IMR-90 (cell line): ENCODE results near the gene HPGDS. TPM values are rescaled to one million over a fixed set of nuclear protein-coding genes. Genes with fewer than 3 reads are reported as not detected.

Source experiments
- ATAC-seq: fragments of 200-7000 bp; cut with Tn5 transposase; 2 replicates; pipeline ENCODE4 v1.9.1; 2020; ENCODE audit warnings: low read depth, mild to moderate bottlenecking, moderate library complexity
- BruUV-seq: library from RNA; stranded (reverse); fragments of 400-500 nt; replicated peaks from 2 replicates; lab custom pipeline; 2021; lab: Mats Ljungman, UMichigan
- CTCF ChIA-PET: fragments of 300-600 bp; formaldehyde crosslinking; extraction: SDS; loops from one replicate; lab custom pipeline; 2021; ENCODE audit warnings: antibody characterized with exemption; lab: Yijun Ruan, JAX
- POLR2A ChIA-PET: fragments of 300-600 bp; sonication (Branson Sonifier 250); formaldehyde crosslinking; loops from one replicate; lab custom pipeline; 2022; ENCODE audit warnings: antibody characterized with exemption; ENCODE audit not compliant: unreplicated experiment; lab: Charles Lee
- DNase-seq: peaks from one replicate; pipeline ENCODE4 v3.0.0; 2013
- H2AFZ ChIP-seq: replicated peaks from 2 replicates; pipeline ENCODE3; 2013; ENCODE audit warnings: low read length, mild to moderate bottlenecking; ENCODE audit not compliant: poor library complexity
- H2AK5ac ChIP-seq: 2 replicates; pipeline ENCODE4 v1.6.1; 2013; ENCODE audit warnings: low read depth, low read length, inconsistent platforms
- H2AK9ac ChIP-seq: replicated peaks from 2 replicates; pipeline ENCODE3; 2013; ENCODE audit warnings: mild to moderate bottlenecking, low read depth, low read length, moderate library complexity; ENCODE audit not compliant: poor library complexity
- H2BK120ac ChIP-seq: 2 replicates; pipeline ENCODE4 v1.6.1; 2013; ENCODE audit warnings: low read depth, low read length, inconsistent platforms
- H2BK15ac ChIP-seq: 3 replicates; pipeline ENCODE4 v1.6.1; 2013; ENCODE audit warnings: low read depth, low read length, inconsistent platforms
- H2BK20ac ChIP-seq: 2 replicates; pipeline ENCODE4 v1.6.1; 2013; ENCODE audit warnings: low read depth, mild to moderate bottlenecking, inconsistent platforms, low read length, moderate library complexity
- H2BK5ac ChIP-seq: 2 replicates; pipeline ENCODE4 v1.6.1; 2013; ENCODE audit warnings: mild to moderate bottlenecking, low read depth, low read length, inconsistent platforms; ENCODE audit not compliant: poor library complexity, severe bottlenecking
- H3K14ac ChIP-seq: replicated peaks from 2 replicates; pipeline ENCODE4 v1.6.1; 2013; ENCODE audit warnings: low read depth, low read length, inconsistent platforms
- H3K18ac ChIP-seq: 2 replicates; pipeline ENCODE4 v1.6.1; 2013; ENCODE audit warnings: low read depth, low read length, control low read depth
- H3K23ac ChIP-seq: 2 replicates; pipeline ENCODE4 v1.6.1; 2013; ENCODE audit warnings: low read depth, low read length, inconsistent platforms
- H3K27ac ChIP-seq: 2 replicates; pipeline ENCODE4 v1.5.1; 2013; ENCODE audit warnings: mild to moderate bottlenecking, control low read depth, low read length; ENCODE audit not compliant: insufficient read depth
- H3K27me3 ChIP-seq: 2 replicates; pipeline ENCODE4 v1.6.1; 2013; ENCODE audit warnings: low read length; ENCODE audit not compliant: control insufficient read depth, insufficient read depth
- H3K36me3 ChIP-seq: 2 replicates; pipeline ENCODE4 v1.6.1; 2013; ENCODE audit warnings: low read length, mixed read lengths; ENCODE audit not compliant: control insufficient read depth, insufficient read depth
- H3K4ac ChIP-seq: 2 replicates; pipeline ENCODE4 v1.6.1; 2013; ENCODE audit warnings: low read depth, low read length, inconsistent platforms
- H3K4me1 ChIP-seq: 2 replicates; pipeline ENCODE4 v1.6.1; 2013; ENCODE audit warnings: low read length, mixed read lengths; ENCODE audit not compliant: control insufficient read depth, insufficient read depth
- H3K4me2 ChIP-seq: 2 replicates; pipeline ENCODE4 v1.6.1; 2013; ENCODE audit warnings: low read depth, mild to moderate bottlenecking, control low read depth, low read length, moderate library complexity
- H3K4me3 ChIP-seq: 2 replicates; pipeline ENCODE4 v1.5.1; 2013; ENCODE audit warnings: low read depth, mild to moderate bottlenecking, control low read depth, low read length, moderate library complexity; ENCODE audit not compliant: insufficient read depth
- H3K56ac ChIP-seq: 2 replicates; pipeline ENCODE4 v1.6.1; 2013; ENCODE audit warnings: low read length, inconsistent platforms; ENCODE audit not compliant: insufficient read depth; ENCODE audit errors: extremely low read depth
- H3K79me1 ChIP-seq, 2 experiments: 2 replicates each; pipeline ENCODE4 v1.6.1; 2013; ENCODE audit warnings: low read length in 2 of 2, inconsistent platforms in 1 of 2, low read depth in 1 of 2
- H3K9ac ChIP-seq: 2 replicates; pipeline ENCODE4 v1.6.1; 2013; ENCODE audit warnings: low read depth, low read length, control low read depth
- H3K9me1 ChIP-seq: 2 replicates; pipeline ENCODE4 v1.6.1; 2013; ENCODE audit warnings: low read length, inconsistent platforms; ENCODE audit not compliant: insufficient read depth
- H3K9me3 ChIP-seq: 2 replicates; pipeline ENCODE4 v1.6.1; 2013; ENCODE audit warnings: low read length; ENCODE audit not compliant: control insufficient read depth, insufficient read depth
- H4K20me1 ChIP-seq: 2 replicates; pipeline ENCODE4 v1.6.1; 2013; ENCODE audit warnings: low read length, inconsistent platforms; ENCODE audit not compliant: insufficient read depth
- H4K5ac ChIP-seq: 2 replicates; pipeline ENCODE4 v1.6.1; 2013; ENCODE audit warnings: mild to moderate bottlenecking, low read depth, low read length, control low read depth
- H4K8ac ChIP-seq, 2 experiments: 2 replicates each; pipeline ENCODE4 v1.6.1; 2013; ENCODE audit warnings: low read depth in 2 of 2, low read length in 2 of 2, control low read depth in 1 of 2, inconsistent platforms in 1 of 2
- H4K91ac ChIP-seq: 2 replicates; pipeline ENCODE4 v1.6.1; 2013; ENCODE audit warnings: low read depth, low read length, inconsistent platforms; ENCODE audit not compliant: insufficient read depth
- CEBPB ChIP-seq: IDR thresholded peaks from 2 replicates; pipeline ENCODE4 v1.6.1; 2012; ENCODE audit warnings: low read depth, low read length, improper control_type of control experiment
- CHD1 ChIP-seq: IDR thresholded peaks from 2 replicates; pipeline ENCODE4 v1.6.1; 2012; ENCODE audit warnings: low read depth, low read length, improper control_type of control experiment
- POLR2A ChIP-seq: IDR thresholded peaks from 2 replicates; pipeline ENCODE4 v1.6.1; 2012; ENCODE audit warnings: mild to moderate bottlenecking, low read depth, low read length
- RAD21 ChIP-seq: IDR thresholded peaks from 2 replicates; pipeline ENCODE4 v1.6.1; 2012; ENCODE audit warnings: low read length, improper control_type of control experiment
- RCOR1 ChIP-seq: IDR thresholded peaks from 2 replicates; pipeline ENCODE4 v1.6.1; 2012; ENCODE audit warnings: mild to moderate bottlenecking, low read length, improper control_type of control experiment; ENCODE audit not compliant: insufficient replicate concordance
- SMC3 ChIP-seq: fragments of 150-350 bp; IDR thresholded peaks from 2 replicates; pipeline ENCODE4 v1.6.1; 2016; ENCODE audit warnings: low read depth, mild to moderate bottlenecking, antibody characterized with exemption, low read length, moderate library complexity
- WGBS, 2 experiments: methylation state at CpG; one replicate each; pipeline versions ENCODE4 v1.1.5 to v1.1.7; 2013; ENCODE audit warnings: missing lambda C conversion rate in 2 of 2; ENCODE audit not compliant: insufficient read length in 1 of 2; ENCODE audit errors: extremely low coverage in 2 of 2; 5-methylcytosine and 5-hydroxymethylcytosine counted together
- dilution Hi-C: fragments of 300-500 bp; cut with HindIII; formaldehyde crosslinking; loops from one replicate; pipeline ENCODE4 v1.14.3; 2018; ENCODE audit warnings: low sequenced_read_pairs; ENCODE audit not compliant: unreplicated experiment
- in situ Hi-C: fragments of 300-500 bp; cut with MboI; formaldehyde crosslinking; loops from 3 replicates; pipeline ENCODE4 v1.14.3; 2019; ENCODE audit warnings: low sequenced_read_pairs, inconsistent platforms, mixed read lengths
- intact Hi-C: fragments of 100-400 bp; cut with micrococcal nuclease; formaldehyde crosslinking; loops from 2 replicates; pipeline ENCODE4 v1.10.0; 2022
- polyA plus RNA-seq, 3 experiments: library from polyadenylated mRNA; depleted of rRNA; stranded (reverse); fragments of >200 nt; gene quantifications; 2 replicates each; pipeline ENCODE4 v1.2.3, GENCODE V29; 2012; ENCODE audit warnings: low replicate concordance in 1 of 3
- total RNA-seq: library from RNA; depleted of rRNA; stranded (reverse); fragments of >200 nt; gene quantifications from 2 replicates; pipeline ENCODE4 v1.2.3, GENCODE V29; 2012
- TF ChIP-seq, protein P1 (sequence below): conservative IDR thresholded peaks from 2 replicates; pipeline ENCODE4 v1.5.1; 2012; ENCODE audit warnings: mild to moderate bottlenecking, low read depth, low read length, improper control_type of control experiment

Gene HPGDS
- total and polyA plus RNA-seq, 2 of the 4 experiments (the other 2 are of a cell fraction) = not detected

DNA sequence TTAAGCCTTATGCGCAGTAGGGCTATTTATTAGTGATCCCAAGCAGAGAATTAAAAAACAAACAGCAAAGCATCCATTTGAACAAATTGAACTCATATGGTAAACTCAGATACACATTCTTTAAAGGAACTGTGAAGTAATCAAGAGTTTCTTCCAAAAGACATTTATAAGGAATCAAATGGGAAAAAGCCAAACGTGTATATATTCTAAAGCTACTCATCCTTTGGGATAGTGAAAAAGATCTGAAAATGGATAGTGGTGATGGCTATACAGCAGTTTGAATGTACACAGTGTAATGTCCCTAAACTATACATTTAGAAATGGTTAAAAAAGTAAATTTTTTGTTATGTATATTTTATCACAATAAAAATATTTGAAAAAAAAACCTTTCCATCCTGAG lies 16.6 kb upstream of the HPGDS start:
- Histone ChIP-seq H3K18ac (no peak overlapping the region), H4K8ac (no peak overlapping the region), H3K4me2 (no peak overlapping the region), H4K91ac (no peak overlapping the region), H3K27me3 (peaks cover 2% of the 10 kb centered on the region; the same call in 1 of the 2 replicates), H2BK5ac (no peak overlapping the region), H3K9ac (no peak overlapping the region), H4K5ac (no peak overlapping the region), H3K56ac (no peak overlapping the region), H2BK120ac (no peak overlapping the region), H2AK5ac (no peak overlapping the region), H3K23ac (no peak overlapping the region), H3K9me1 (no peaks in the 10 kb centered on the region), H3K36me3 (no peaks in the 10 kb centered on the region), H3K4ac (no peak overlapping the region), H3K9me3 (no peaks in the 10 kb centered on the region), H2BK20ac (no peak overlapping the region), H4K20me1 (no peaks in the 10 kb centered on the region), H3K79me1 (no peaks in the 10 kb centered on the region), H3K4me3 (no peak overlapping the region), H2AFZ (no peak overlapping the region), H2BK15ac (no peak overlapping the region), H2AK9ac (no peak overlapping the region), H3K4me1 (no peaks in the 10 kb centered on the region), H3K14ac (no peak overlapping the region), H3K27ac (no peak overlapping the region)
- WGBS, 2 experiments = no CpG with 5 or more reads among the region's 2 CpGs
- ATAC-seq (no peak), DNase-seq (no peak)
- no TSS peak for BruUV-seq
- dilution Hi-C loops = no loop called here
- in situ Hi-C loops = no loop called here
- TF ChIP-seq SMC3 (no peak), CHD1 (no peak), CEBPB (no peak), POLR2A (no peak), RAD21 (no peak), RCOR1 (no peak)
- TF ChIP-seq, protein P1, sequence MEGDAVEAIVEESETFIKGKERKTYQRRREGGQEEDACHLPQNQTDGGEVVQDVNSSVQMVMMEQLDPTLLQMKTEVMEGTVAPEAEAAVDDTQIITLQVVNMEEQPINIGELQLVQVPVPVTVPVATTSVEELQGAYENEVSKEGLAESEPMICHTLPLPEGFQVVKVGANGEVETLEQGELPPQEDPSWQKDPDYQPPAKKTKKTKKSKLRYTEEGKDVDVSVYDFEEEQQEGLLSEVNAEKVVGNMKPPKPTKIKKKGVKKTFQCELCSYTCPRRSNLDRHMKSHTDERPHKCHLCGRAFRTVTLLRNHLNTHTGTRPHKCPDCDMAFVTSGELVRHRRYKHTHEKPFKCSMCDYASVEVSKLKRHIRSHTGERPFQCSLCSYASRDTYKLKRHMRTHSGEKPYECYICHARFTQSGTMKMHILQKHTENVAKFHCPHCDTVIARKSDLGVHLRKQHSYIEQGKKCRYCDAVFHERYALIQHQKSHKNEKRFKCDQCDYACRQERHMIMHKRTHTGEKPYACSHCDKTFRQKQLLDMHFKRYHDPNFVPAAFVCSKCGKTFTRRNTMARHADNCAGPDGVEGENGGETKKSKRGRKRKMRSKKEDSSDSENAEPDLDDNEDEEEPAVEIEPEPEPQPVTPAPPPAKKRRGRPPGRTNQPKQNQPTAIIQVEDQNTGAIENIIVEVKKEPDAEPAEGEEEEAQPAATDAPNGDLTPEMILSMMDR = no peak
- intact Hi-C loops = no loop called here
- CTCF ChIA-PET = no interaction called here
- POLR2A ChIA-PET = no interaction called here
